Measurements from ENCODE around the gene GRIK4.
"Not testable (repeated sequence)": the region's sequence is repeated elsewhere in the genome, so short reads cannot be mapped to it uniquely, and the experiment has no call there.

Gene GRIK4

DNA sequence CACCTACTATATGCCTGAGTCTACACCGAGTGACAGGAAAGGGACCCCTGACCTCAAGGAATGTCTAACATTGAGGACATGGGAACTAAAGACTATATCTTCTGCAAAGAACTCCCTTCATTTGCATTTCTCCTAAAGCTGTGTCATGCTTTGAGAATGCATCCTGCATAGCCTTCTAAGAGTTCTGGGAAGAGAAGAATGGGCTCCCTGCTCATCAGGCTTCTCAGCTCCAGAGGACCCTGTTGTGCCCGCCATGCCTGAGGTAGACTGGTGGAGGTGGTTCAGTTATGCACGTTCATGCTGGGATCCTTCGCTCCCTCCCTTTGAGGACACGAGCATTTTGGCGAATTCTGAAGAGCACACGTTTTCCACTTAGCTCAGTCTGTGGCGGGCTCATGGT is 63.3 kb downstream of the GRIK4 start:
- no peak for DNase-seq (ENCODE audit: low read depth)

DNA sequence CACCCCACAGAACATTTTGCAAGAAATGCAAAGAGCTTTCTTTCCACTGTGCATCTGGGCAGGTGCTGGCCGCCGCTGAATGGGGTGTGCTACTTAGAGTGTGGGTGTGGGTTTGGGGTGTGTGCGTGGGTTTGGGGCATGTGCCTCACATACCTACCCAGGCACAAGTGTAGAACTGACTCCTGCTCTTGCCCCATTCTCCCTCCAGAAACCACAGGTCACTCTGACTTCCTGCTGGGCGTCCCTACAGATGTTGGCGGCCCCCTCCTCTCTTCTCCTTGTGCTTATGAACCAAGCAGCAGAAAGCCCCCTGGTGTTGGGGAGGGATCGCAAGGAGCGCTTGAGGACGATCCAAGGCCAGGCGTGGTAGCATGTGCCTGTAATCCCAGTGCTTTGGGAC is 63.9 kb downstream of the GRIK4 start:
- DNase-seq (ENCODE audit: low read depth): no peak

GRCh38 chr11:120576606-120577005 is 65.1 kb downstream of the GRIK4 start:
- DNase-seq (ENCODE audit: low read depth): no peak

DNA sequence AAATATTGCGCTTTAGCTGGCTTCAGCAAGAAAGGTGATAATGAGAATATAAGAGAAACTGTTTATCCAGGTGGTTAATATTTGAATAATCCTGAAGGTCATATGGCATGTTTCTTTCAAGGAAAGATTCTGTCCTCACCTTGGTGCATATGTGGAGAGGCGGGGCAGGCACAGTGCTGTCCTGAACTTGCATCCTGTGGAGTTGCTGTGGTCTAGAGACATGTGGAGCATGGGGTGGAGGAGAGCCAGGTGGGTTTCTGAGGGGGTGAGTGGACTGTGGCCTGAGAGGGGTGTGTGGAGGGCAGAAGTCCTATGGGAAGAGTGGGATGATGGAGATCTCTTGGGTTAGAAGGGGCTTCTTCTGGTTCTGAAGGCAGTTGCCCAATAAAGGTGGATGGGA is 65.5 kb downstream of the GRIK4 start:
- no peak for DNase-seq (ENCODE audit: low read depth)

DNA sequence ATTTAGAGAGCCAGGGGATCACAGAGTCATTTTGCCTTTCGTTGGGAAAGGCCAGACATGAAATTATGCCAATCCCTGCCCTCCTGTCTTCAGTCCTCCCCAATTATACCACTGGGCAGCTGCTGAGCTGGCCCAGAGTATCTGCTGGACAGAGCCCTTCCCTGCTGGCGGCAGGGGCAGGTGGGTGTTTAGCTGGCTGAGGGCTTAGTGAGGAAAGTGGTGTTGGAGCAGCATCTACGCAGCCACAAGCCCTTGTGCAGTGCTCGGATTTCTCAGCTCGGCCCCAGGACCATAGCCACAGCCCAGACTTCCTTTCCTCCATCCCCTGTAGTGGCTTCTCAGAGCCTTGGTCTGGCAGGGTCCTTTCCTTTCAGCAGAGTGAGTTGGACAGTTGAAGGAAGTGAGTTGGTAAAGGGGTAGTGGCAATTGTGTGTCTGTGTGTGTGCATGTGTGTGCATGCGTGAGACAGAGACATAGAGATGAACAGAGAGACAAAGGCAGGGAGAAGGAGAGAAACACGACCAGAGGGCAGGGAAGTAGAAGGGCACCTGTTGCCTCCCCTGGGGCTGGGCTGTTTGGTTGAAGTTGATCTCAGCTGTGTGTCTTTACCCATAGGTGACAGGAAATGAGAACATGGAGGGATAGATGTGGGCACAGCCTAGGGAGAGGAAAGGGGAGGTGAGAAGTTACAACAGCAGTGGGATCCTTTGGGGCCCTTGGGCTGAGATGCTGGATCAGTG is 66.2 kb downstream of the GRIK4 start:
- DNase-seq (ENCODE audit: low read depth): no peak

- no peak for DNase-seq (ENCODE audit: low read depth)
Observed at GRCh38 chr11:120578596-120579154, 67.1 kb downstream of the GRIK4 start.

DNA sequence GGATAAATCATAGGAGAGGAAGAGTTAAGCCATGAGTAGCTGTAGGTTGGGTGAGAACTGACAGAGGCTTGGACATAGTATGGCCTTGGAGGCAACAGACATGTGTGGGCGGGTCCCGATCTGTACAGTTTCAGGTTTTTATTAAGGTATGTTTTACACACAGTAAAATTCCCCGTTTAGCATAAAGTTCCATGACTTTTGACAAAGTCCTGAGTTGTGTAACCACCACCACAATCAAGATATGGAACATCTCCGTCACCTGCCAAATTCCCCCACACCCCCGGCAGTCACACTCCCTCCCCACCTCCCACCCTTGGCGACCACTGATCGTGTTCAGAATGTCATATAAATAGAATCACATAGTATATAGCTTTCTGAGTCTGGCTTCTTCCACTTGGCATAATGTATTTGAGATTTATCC is 68.1 kb downstream of the GRIK4 start:
- no peak for DNase-seq (ENCODE audit: low read depth)

- DNase-seq (ENCODE audit: low read depth): no peak
Observed at GRCh38 chr11:120581313-120581712, 69.8 kb downstream of the GRIK4 start.

- DNase-seq (ENCODE audit: low read depth): not testable (repeated sequence)
Observed at GRCh38 chr11:120582535-120582934, 71.0 kb downstream of the GRIK4 start.

DNA sequence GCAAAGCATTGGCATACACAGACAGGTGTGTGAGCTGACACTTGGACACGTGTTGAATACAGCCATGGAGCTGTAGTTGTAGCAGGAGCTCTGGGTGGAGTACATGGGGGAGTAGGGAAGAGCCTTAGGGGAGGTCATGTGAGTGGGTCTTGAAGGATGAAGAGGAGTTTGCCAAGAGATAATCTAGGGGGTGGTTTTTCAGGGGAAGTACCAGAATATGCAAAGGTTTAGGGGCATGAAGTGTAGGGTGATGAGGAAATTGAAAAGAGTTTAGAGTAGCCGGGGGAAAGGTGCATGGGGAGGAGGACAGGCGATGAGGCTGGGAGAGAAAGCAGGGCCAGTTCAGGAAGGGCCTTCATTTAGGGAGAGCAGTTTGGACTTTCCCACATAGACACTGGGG is 74.5 kb downstream of the GRIK4 start:
- DNase-seq (ENCODE audit: low read depth): no peak

DNA sequence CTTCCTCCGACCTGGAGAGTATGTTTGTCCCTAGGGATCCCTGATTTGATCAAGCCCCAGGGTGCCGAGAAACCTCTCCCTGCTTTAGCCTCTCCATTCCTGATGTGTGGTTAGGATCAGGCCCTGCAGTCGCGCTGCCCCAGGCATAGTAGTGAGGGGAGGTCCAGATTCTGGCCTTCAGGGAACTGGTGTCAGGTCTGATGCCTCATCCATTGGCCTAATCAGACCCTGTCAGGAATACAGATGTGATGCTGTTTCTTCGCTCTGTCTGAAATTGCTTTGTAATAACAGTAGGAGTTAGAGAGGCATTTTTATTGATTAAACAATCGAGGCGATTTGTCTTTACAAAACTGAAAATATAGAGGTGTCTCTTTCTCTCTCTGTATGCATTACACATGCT is 75.2 kb downstream of the GRIK4 start:
- DNase-seq (ENCODE audit: low read depth): no peak

DNA sequence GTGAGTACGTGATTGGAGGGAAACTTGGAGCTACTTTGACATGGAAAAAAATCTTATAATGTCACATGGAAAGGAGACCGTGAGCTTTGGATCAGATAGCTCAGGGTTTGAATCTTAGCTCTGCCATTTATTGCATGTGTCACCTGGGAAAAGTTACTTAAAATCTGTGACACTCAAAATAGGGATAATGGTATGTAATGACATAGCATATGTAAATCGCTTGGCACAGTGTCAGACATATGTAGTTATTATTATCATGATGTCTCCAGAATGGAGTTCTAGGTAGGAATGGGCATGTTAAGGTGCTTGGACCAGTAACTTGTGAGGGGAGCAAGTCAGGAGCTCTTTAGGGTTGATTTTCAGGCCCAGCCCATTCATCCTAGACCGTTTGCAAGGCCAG is 75.8 kb downstream of the GRIK4 start:
- no peak for DNase-seq (ENCODE audit: low read depth)

GRCh38 chr11:120589376-120589775 is 77.8 kb downstream of the GRIK4 start:
- DNase-seq (ENCODE audit: low read depth): no peak

DNA sequence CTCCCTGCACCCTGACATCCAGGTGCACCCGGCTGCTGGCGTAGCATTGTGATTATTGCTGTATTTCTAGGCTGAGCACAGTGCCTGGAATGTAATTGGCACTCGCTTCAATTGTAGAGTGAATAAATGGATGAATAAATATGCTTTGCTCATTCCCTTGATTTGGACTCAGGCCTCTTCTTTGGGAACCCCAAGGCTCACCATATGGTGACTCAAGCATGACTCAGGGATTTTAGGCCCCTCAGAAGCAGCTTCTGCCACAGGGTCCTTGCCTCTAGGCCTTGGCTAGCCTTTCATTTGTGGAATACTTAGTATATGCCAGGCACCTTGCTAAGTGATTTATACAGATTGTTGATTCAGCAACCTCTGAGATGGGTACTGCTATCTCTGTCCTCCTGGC is 78.9 kb downstream of the GRIK4 start:
- no peak for DNase-seq (ENCODE audit: low read depth)

- no peak for DNase-seq (ENCODE audit: low read depth)
Observed at GRCh38 chr11:120594746-120595145, 83.2 kb downstream of the GRIK4 start.

- no peak for DNase-seq (ENCODE audit: low read depth)
Observed at GRCh38 chr11:120595557-120595956, 84.0 kb downstream of the GRIK4 start.

GRCh38 chr11:120597250-120598215 is 86.0 kb downstream of the GRIK4 start:
- no peak for DNase-seq (ENCODE audit: low read depth)

DNA sequence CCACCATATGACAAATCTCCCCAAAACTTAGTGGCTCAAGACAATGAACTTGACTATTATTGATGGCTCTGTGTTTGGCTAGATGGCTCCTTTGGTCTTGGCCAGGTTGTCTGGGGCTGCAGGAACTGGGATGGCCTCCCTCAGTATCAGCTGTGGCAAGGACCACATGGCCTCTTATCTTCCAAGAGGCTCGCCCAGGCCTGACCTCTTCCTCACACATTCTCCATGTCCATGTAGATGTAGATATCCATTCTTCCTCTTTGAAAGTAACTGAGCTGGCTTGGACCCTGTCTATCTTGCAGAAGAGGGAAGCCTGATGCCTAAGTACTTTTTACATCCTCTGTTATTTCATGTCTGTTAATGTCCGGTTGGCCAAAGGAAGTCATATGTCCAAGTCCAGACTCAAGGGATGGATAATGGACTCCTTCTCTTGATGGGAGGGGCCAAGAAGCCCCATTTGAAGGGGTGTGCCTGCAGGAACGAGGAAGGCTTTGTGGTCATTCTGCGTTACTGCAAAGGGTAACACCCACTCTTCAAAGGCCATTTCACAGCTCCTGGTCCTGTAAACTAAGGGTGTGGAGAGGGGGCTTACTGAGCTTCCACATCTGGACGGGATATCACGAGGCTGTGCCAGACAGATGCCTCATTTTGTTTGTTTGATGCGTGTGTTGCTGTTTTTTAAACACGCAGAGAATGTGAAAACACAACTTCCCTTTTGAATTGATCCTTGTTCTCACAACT is 87.1 kb downstream of the GRIK4 start:
- DNase-seq (ENCODE audit: low read depth): no peak

GRCh38 chr11:120599816-120600420 is 88.4 kb downstream of the GRIK4 start:
- no peak for DNase-seq (ENCODE audit: low read depth)

DNA sequence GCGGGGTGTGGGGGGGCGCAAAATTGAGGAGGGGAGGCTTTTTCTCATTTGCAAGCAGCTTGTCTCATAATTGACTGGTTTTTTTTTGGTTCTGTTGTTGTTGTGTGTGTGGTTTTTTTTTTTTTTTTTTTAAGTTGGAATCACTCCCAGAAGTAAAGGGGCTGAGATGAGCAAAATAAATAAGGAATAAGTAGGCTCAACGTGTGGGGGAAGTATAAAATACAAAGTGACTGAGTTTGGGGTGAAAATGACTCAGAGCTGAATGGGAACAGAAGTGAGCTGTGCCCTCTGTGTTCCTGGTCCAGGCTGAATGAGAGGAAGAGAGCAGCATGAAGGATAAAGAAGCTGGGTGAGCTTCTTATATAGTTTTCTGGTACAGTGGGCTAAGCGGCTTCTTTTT is 90.0 kb downstream of the GRIK4 start:
- no peak for DNase-seq (ENCODE audit: low read depth)

DNA sequence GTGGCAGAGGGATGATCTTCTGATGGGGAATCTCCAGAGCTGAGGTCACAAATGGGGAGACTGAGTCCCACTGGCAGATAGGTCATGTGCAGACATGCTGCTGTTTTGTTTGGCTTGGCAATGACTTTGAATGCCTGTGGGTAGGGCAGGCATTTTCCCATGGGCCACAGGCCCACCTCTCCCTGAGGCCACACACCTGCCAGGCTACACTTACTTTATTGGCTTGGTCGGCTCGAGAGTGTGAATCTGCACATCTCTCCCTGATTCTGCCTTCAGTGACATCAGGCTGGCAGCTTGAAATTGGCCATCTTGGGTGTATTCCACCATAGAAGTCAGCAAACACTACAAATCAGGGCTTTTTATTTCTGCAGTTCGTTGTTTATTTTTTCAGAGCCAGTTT is 91.5 kb downstream of the GRIK4 start:
- DNase-seq (ENCODE audit: low read depth): no peak

DNA sequence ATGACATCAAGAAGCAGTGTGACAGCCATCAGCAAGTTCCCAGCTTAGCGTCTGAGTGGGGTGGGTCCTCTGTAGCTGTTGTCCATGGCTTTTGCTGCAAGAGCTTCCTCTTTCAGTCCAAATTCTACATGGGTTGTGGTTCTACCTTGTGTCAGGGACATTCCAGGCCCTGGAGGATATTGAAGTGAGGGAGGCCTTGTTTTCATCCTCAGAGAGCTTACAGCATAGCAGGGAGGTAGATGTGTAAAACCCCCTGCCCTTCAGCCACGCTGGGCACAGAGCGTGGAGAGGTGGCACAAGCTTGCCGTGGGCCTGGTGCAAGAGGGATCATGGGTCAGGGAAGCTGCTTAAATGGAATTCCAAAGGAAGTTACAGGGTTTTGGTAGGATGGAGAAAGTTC is 93.9 kb downstream of the GRIK4 start:
- DNase-seq (ENCODE audit: low read depth): no peak

Data from activated T-cell treated with anti-CD3 and anti-CD28 coated beads for 48 hours (primary cell).